Measurements from ENCODE around the gene MAPK11.

DNA sequence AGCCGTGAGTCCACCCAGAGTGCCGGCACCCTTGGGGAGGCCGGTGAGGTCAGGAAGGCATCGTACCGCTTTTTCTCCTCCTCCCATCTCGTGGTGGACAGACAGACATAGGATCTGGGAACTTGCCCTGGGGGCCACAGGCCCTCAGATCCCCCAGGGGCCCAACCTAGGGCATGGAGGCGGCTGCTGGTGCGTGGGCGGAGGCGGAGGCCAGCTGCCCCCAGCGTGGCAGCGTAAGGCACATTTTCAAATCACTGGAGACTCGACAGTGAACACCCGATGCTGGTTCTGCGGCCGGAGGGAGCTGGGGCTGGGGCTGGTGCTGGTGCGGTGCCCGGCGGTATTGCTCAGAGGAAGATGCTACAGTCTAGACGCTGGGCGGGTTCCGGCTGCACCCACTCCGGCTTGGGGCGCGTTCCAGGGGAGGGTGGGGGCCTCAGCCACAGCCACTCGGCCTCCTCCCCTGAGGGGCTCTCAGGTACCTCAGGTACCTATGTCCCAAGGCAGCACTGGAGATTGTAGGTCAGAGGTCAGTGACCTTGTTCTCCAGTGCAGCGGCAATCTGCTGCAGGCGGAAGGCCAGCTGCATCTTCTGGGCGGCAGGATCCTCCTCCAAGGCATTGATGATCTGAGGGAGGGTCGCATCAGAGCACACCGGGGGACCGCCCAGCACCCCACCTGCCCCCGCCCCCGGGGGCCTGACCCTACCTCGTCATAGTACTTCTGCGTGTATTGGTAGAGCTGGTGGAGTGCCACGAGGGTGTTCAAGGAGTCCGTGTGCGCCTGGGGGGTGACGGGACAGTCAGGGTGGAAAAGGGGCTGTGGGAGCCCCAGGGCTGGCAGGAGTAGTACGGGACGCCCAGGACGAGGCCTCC lies 5.2 kb upstream of the MAPK11 start:
- no peak for TF ChIP-seq EZH2 (IDR thresholded peaks at IDR 0.05)
- no peak for TF ChIP-seq POLR2AphosphoS5 (IDR thresholded peaks at IDR 0.05; ENCODE audit: borderline replicate concordance, low read depth, low read length)
